ENCODE results near the gene RBM20. TPM values are rescaled to one million over a fixed set of nuclear protein-coding genes. Genes with fewer than 3 reads are reported as not detected.
A peak's percentile ranks its signal among the peaks of the same experiment; 100 is the strongest.
"Not testable (repeated sequence)": the region's sequence is repeated elsewhere in the genome, so short reads cannot be mapped to it uniquely, and the experiment has no call there.

RBM20 gene
- total and polyA plus RNA-seq, 2 experiments from 2014 or later: 3.7 to 4.0 TPM

- WGBS (ENCODE audit: low lambda C conversion rate, missing lambda C conversion rate): 89% methylated on average over 5 of the region's 5 CpGs
- TF ChIP-seq CTCF (IDR thresholded peaks at IDR 0.05; ENCODE audit: poor library complexity): no peak
- no peak for TF ChIP-seq EZH2 (IDR thresholded peaks at IDR 0.05; ENCODE audit: borderline replicate concordance)
- no peak for TF ChIP-seq EZH2phosphoT487 (IDR thresholded peaks at IDR 0.05; ENCODE audit: low read depth, severe bottlenecking, unreplicated experiment)
- Histone ChIP-seq H3K36me3 (replicated peaks; ENCODE audit: insufficient read depth, low read depth) (no peaks in the 10 kb centered on the region), H3K9me2 (replicated peaks; ENCODE audit: insufficient read depth) (peaks cover 3% of the 10 kb centered on the region), H3K27ac (no peak overlapping the region), H4K20me1 (ENCODE audit: insufficient read depth, poor library complexity, severe bottlenecking) (no peaks in the 10 kb centered on the region), H3K27me3 (no peaks in the 10 kb centered on the region), H3K4me3 (no peak overlapping the region), H3K79me2 (no peaks in the 10 kb centered on the region), H3K9me3 (ENCODE audit: low read depth) (no peaks in the 10 kb centered on the region), H3K4me2 (no peak overlapping the region), H3K4me1 (ENCODE audit: insufficient read depth) (no peaks in the 10 kb centered on the region), H2AFZ (no peak overlapping the region)
- no peak for DNase-seq (ENCODE audit: low spot score)
These were observed 17.2 kb downstream of the RBM20 start for GRCh38 chr10:110661292-110661691.

GRCh38 chr10:110664483-110665420 lies 20.6 kb downstream of the RBM20 start:
- Histone ChIP-seq H3K79me2 (no peaks in the 10 kb centered on the region), H3K4me1 (ENCODE audit: insufficient read depth) (no peaks in the 10 kb centered on the region), H3K36me3 (replicated peaks; ENCODE audit: insufficient read depth, low read depth) (no peaks in the 10 kb centered on the region), H3K27me3 (no peaks in the 10 kb centered on the region), H3K4me3 (no peak overlapping the region), H3K9me2 (replicated peaks; ENCODE audit: insufficient read depth) (no peaks in the 10 kb centered on the region), H3K4me2 (no peak overlapping the region), H3K9me3 (ENCODE audit: low read depth) (no peaks in the 10 kb centered on the region), H3K27ac (no peak overlapping the region), H2AFZ (no peak overlapping the region), H4K20me1 (ENCODE audit: insufficient read depth, poor library complexity, severe bottlenecking) (no peaks in the 10 kb centered on the region)
- WGBS (ENCODE audit: low lambda C conversion rate, missing lambda C conversion rate): 67% methylated on average over 10 of the region's 10 CpGs
- TF ChIP-seq CTCF (IDR thresholded peaks at IDR 0.05; ENCODE audit: poor library complexity) (no peak), EZH2phosphoT487 (IDR thresholded peaks at IDR 0.05; ENCODE audit: low read depth, severe bottlenecking, unreplicated experiment) (no peak), EZH2 (IDR thresholded peaks at IDR 0.05; ENCODE audit: borderline replicate concordance) (no peak)
- peak; percentile 65 for DNase-seq (ENCODE audit: low spot score)

- H3K36me3 ChIP-seq (replicated peaks; ENCODE audit: insufficient read depth, low read depth); H2AFZ ChIP-seq; H3K4me3 ChIP-seq; DNase-seq (ENCODE audit: low spot score); H3K27me3 ChIP-seq; H3K9me3 ChIP-seq (ENCODE audit: low read depth); H3K79me2 ChIP-seq; H4K20me1 ChIP-seq (ENCODE audit: insufficient read depth, poor library complexity, severe bottlenecking); H3K4me1 ChIP-seq (ENCODE audit: insufficient read depth); H3K27ac ChIP-seq; H3K9me2 ChIP-seq (replicated peaks; ENCODE audit: insufficient read depth); H3K4me2 ChIP-seq: not testable (repeated sequence)
- WGBS (ENCODE audit: low lambda C conversion rate, missing lambda C conversion rate): 56% methylated on average over 2 of the region's 2 CpGs
These were observed 22.1 kb downstream of the RBM20 start for GRCh38 chr10:110666259-110666658.

- 71% methylated on average over 3 of the region's 3 CpGs for whole genome bisulfite sequencing (ENCODE audit: low lambda C conversion rate, missing lambda C conversion rate)
- H3K4me2 ChIP-seq: no peak overlapping the region
- no peaks in the 10 kb centered on the region for H3K79me2 ChIP-seq
- H2AFZ ChIP-seq: no peak overlapping the region
- no peaks in the 10 kb centered on the region for H3K4me1 ChIP-seq (ENCODE audit: insufficient read depth)
- H4K20me1 ChIP-seq (ENCODE audit: insufficient read depth, poor library complexity, severe bottlenecking): no peaks in the 10 kb centered on the region
- no peaks in the 10 kb centered on the region for H3K27me3 ChIP-seq
- H3K9me2 ChIP-seq (replicated peaks; ENCODE audit: insufficient read depth): no peaks in the 10 kb centered on the region
- H3K9me3 ChIP-seq (ENCODE audit: low read depth): no peaks in the 10 kb centered on the region
- TF ChIP-seq EZH2phosphoT487 (IDR thresholded peaks at IDR 0.05; ENCODE audit: low read depth, severe bottlenecking, unreplicated experiment) (no peak), CTCF (IDR thresholded peaks at IDR 0.05; ENCODE audit: poor library complexity) (no peak), EZH2 (IDR thresholded peaks at IDR 0.05; ENCODE audit: borderline replicate concordance) (no peak)
- H3K27ac ChIP-seq: no peak overlapping the region
- H3K36me3 ChIP-seq (replicated peaks; ENCODE audit: insufficient read depth, low read depth): no peaks in the 10 kb centered on the region
- no peak overlapping the region for H3K4me3 ChIP-seq
- no peak for DNase-seq (ENCODE audit: low spot score)
These were observed 22.5 kb downstream of the RBM20 start for GRCh38 chr10:110666673-110667072.

All from hepatocyte (in vitro differentiated cells).